Left ventricle myocardium superior (tissue), 1 donor: Measurements from ENCODE around the gene CLTC. TPM values are rescaled to one million over a fixed set of nuclear protein-coding genes. Genes with fewer than 3 reads are reported as not detected.
"Not testable (repeated sequence)": the region's sequence is repeated elsewhere in the genome, so short reads cannot be mapped to it uniquely, and the experiment has no call there.

Source experiments
- ATAC-seq: fragments of 200-7000 bp; cut with Tn5 transposase; one replicate; pipeline ENCODE4 v1.9.1; 2020; ENCODE audit warnings: mild to moderate bottlenecking, moderate library complexity
- DNase-seq: peaks from one replicate; pipeline ENCODE4 v3.0.0-alpha.2; 2020
- intact Hi-C: fragments of 100-400 bp; cut with micrococcal nuclease; formaldehyde crosslinking; loops from one replicate; pipeline ENCODE4 v1.11.0; 2022
- long read RNA-seq: library from polyadenylated mRNA; unstranded; transcript quantifications from one replicate; pipeline ENCODE4 v2.0.0, GENCODE V29; 2021
- total RNA-seq: library from RNA; stranded (reverse); fragmentation: NEBNext Ultra II Directional; extraction: Animal tissue kit (Norgen Biotek cat#: 25700); gene quantifications from one replicate; pipeline ENCODE4 v1.2.1, GENCODE V29; 2021
- donor health status: DM: no; HTN: yes; CAD: no; lungs with severe emphysema.

The CLTC gene
- total RNA-seq, result 143 TPM
- long read RNA-seq, full-length matches to known transcripts, result 12 of 87 reads
- long read RNA-seq, partial matches to known transcripts, result 35 of 87 reads
- long read RNA-seq, other reads (novel, unspliced or antisense), result 40 of 87 reads

DNA sequence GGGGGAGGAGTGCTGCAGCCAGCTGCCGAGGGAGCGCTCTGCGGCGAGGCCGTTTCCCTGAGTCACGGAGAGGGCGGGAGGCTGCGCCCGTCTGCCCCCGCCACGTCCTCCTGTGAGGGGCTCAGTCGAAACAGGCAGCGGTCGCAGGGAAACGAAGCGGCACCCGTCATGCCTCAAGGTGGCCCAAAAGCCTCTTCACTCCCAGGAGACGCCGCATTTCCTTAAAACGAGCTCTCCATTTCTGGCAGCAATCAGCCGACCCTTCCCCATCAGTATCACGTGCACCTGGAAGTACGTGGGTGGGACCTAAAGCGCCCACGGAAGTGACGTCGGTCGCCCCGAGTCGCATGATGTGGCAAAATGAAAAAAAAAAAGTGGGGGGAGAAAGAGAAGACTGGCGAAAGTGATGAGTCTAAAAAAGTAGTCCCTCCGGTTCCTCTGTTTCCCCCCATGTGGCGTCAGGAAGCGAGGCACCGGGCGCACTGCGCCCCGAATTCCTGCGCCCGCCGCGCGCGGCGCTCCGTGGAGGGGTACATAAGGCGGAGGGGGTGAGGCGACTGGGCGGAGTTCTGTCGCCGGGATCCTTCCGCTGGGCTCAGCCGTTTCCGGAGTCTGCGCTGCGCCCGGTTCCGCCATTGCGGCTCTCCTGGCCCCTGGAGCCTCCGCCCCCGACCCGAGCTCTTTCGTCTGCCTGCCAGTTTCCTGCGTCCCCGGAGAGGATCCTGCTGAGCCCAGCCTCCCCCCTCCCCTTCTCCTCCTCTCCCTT lies at the start of gene CLTC:
Gene CLTC, plus strand, starts transcription at position 598 of the 766 bp plus-strand sequence. CDS start 237 bp downstream, outside the sequence.
- intact Hi-C loops, result no loop called here
- DNase-seq, result peak; percentile 94
- peak; percentile 93 for ATAC-seq

DNA sequence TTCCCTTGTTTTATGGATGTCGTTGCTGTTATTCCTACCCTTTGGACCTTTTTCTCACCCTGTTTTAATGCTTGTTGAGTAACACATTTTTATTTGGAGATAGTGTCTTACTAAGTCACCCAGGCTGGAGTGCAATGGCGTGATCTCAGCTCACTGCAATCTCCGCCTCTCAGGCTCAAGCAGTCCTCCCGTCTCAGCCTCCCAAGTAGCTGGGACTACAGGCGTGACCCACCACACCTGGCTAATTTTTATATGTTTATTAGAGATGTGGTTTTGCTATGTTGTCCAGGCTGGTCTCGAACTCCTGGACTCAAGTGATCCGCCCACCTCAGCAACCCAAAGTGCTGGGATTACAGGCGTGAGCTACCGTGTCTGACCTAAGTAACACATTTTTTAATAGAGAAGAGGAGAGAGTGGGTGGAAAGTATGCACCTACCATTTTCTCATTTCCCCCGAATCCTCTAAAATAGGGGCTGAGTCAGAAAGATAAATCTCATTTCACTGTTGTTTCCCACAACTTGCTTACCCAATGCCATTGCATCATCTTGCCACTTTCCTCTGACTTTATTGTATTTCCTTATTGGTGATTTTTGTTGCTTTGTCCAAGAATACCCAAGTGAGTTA lies 47.3 kb upstream of the CLTC start:
- ATAC-seq (no peak), DNase-seq (no peak)
- intact Hi-C loops, result no loop called here

DNA sequence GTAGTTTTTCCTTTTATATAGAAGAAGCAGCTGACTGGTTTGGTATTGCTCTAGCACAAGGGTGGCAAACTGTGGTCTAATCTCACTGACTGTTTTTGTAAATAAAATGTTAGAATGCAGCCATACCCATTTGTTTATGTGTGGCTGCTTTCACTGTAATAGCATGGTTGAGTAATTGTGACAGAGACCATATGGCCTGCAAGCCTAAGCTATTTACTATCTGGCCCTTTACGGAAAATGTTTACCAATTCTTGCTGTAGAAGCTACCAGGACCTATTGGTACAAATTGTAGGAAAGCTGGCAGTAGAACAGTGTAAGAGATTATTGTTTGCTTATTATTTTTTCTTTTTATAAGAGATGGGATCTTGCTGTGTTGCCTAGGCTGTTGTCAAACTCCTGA lies 35.5 kb upstream of the CLTC start:
- intact Hi-C loops, DNase-seq, ATAC-seq: not testable (repeated sequence)

DNA sequence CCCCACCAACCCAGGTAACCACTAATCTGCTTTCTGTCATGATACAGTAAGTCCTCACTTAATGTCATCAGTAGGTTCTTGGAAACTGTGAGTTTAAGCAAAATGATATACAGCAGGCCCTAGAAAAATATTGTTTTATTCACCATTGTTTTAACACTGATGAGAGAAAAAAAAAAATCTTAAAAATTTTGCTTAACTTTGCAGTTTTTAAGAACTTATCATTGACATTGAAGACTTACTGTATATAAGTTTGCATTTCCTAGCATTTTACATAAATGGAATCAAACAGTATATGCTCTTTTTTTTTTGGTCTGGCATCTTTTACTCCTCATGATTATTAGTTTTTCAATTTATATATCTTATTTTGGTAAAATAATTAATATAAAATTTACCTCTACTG lies 19.5 kb upstream of the CLTC start:
- intact Hi-C loops, result no loop called here
- no peak for ATAC-seq
- no peak for DNase-seq

DNA sequence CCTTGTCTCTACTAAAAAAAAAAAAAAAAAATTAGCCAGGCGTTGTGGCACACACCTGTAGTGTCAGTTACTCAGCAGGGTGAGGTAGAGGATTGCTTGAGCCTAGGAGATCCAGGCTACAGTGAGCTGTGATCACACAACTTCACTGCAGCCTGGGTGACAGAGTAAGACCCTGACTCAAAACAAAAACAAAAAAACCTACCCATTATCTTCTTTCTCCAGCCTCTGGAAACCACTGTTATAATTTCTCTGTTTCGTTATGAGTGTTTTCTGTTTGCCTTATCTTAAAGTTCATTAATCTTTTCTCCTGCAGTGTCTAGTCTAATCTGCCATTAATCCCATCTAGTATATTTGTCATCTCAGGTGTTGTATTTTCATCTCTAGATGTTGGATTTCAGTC lies 18.6 kb upstream of the CLTC start:
- ATAC-seq, result no peak
- intact Hi-C loops, result no loop called here
- DNase-seq, result no peak

DNA sequence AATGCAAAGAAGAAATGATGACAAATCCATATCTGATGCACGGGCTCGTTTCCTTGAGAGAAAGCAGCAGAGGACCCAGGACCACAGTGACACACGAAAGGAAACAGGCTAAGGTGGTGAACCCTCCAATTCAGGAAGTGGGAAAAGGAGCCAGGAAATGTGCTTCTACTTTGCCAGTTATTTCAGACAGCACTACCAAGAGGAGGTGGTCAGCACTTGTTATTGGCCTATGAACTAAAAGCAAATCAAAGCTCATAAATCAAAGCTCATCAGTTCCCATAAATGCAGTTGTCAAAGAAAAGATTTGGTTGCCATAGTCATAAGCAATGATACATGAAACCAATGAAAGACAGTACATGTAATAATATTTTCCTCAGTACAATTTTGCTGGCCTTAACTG lies 12.6 kb upstream of the CLTC start:
- DNase-seq (no peak), ATAC-seq (no peak)
- intact Hi-C loops, result no loop called here

DNA sequence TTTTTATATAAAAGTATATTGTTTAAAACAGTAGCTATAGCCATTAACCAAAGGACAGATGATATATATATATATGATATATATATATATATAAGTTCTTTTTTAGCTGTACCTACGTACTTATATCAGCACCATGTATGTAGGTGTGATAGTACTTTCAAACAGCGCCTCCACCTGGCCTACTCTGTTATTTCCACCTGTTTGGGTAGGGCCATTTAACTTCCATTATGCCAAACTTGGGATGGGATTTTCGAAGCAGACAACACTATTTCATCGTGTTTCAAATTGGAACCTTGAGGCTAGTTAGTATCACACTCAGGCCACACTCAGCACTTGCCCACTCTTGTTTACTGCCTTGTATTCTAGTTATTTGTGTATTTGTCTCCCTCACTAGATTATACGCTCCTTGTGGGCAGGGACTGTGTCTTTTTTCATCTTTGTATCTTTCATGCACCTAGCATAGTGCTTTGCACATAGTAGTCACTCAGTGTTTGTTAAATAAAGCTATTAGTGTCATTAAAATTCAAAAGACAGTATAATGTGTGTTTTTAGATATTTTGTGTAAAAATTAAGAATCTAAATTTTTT lies 11.8 kb upstream of the CLTC start:
- ATAC-seq (no peak), DNase-seq (no peak)
- intact Hi-C loops, result no loop called here

DNA sequence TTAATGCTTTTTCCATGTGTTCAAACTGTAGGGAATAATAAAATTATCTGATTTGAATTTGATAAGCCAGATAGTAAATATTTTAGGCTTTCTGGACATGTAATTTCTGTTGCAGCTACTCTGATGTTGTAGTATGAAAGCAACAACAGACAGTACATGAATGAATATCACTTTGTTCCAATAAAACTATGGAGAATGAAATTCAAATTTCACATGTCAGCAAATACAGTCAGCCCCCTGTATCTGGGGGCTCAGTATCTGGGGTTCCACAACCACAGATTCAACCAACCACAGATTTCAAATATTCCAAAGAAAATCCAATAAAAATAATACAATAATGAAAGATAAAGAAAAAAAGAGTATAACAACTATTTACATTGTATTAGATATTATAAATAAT lies 8.2 kb upstream of the CLTC start:
- ATAC-seq (no peak), DNase-seq (no peak)
- intact Hi-C loops, result no loop called here

DNA sequence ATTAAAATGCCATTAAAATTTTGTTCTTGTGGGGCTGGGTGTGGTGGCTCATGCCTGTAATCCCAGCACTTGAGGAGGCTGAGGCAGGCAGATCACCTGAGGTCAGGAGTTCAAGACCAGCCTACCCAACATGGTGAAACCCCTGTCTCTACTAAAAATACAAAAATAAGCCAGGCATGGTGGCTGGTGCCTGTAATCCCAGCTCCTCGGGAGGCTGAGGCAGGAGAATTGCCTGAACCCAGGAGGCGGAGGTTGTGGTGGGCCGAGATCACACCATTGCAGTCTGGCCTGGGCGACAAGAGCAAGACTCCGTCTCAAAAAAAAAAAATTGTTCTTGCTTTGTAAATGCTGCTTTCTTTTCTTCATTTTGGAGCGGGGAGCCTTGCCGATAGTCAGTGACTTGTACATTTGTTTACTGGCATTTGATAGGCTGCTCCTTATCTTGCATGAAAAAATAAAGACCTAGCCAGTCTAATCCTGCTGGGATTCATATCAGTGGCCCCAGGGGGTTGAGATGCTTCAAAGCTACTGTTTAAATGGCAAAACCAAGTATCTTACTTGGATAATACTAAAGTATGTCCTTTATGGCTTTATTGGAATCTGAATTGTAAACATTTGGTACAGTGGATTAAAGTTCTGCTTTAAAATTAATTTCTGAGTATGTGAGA lies 3.3 kb upstream of the CLTC start:
- DNase-seq (no peak), ATAC-seq (no peak)
- intact Hi-C loops, result no loop called here

DNA sequence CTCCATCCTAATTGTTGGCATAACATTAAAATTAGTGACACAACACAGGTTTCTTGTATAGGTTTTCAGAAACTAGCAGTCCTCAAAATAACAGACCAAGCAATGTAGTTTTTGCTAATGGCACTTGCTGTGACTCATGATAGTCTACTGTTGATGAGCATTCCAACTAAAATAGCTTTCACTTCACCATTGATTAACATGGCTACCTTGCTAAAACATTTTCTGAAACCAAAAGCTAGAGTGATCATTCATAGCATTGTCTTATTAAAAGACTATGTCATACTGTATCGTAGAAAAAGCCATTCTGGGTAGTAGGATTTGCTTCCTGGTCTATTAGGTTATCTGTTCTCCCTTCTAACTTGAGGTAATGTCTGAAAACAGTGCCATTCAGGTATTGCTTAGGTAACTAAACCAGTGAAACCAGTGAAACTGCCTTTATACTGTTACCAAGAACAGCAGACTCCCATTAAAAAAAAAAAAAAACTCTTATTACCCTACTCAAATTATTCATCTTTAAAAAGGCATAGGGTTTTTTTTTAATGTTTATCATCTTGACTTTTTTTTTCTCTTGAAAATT lies 2.5 kb upstream of the CLTC start:
- ATAC-seq (no peak), DNase-seq (no peak)
- intact Hi-C loops, result no loop called here

DNA sequence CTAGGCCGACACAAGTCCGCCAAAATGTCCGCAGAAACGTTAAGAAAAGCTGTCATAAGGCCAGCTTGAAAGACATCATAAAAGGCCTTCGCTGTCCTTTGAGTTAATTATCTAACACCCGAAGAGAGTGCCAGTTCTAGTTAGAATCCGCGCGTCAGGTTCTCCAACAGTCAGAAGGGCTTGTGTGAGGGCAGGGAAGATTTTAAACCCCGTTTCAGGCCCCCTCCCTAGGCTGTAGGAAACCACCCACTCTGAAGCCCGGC lies 729 bp upstream of the CLTC start:
- no peak for DNase-seq
- intact Hi-C loops, result no loop called here
- no peak for ATAC-seq

DNA sequence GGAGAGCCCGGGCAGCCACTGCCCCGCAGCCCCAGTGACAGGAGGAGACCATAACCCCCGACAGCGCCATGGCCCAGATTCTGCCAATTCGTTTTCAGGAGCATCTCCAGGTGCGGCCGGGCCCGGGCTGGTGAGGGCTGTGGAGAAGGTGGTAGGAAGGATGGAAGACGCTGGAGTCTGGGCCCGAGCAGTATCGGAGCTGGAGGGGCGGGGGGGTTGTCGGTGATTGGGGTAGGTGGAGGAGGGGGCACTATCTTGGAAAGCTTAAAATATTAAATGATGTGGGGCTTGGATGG lies 317 bp downstream of the CLTC start:
- no peak for ATAC-seq
- DNase-seq, result no peak
- intact Hi-C loops, result no loop called here

DNA sequence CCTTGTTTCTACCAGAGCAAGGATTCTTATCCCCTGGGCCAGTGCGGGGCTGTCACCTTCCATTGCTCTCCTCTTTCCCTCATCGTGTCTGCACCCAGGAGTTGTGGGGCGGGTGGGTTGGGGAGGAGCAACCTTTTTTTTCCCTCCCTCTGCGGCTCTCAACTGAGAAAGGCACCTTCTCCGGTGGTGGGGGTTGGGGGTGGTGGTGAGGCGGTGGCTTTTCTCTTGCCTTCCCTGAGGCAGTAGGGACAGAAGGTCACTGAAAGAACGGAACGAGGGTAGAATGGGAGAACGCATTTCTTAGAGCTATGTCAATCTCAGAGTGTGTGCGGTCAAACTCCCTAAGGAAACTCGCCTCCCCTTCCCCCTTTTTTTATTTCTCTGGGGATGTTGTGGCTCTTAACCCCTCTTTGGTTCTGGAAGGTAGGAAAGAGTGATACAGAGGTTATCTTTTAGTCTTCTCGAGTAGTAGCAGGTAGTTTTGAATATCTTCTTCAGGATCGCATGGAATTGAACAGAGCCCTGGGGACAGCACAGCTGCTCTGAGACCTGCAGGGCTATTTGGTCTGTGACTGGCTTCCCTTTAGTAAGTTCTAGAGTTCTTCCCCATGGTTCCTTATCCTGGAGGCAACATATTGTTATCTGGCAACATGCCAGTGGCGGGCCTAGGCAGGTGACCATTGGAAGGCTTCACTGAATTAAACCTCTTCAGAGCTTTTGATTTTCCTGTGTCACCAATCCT lies 994 bp downstream of the CLTC start:
- intact Hi-C loops, result no loop called here
- DNase-seq, result no peak

DNA sequence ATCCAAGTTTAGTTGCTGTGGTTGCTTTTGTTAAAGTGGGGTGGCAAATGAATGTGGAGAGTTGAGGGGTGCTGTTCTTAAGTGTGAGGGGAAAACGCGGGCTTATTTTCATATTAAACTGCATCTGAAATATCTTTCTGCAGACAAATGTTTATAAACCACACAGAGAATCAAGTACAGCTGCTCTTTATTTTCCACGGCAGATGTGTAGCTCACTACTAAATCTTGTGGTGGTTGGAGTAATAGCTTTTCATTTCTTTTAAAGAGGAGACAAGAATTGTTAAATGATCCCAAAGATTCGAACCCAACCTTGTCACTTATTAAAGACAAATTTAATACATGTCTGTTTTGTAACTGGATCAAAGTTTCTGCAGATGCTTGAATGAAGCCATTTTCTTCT lies 2.1 kb downstream of the CLTC start:
- intact Hi-C loops, result no loop called here
- DNase-seq (no peak), ATAC-seq (no peak)

More for the DNA sequence above, 994 bp downstream of the CLTC start:
- peak; percentile 38 for ATAC-seq

DNA sequence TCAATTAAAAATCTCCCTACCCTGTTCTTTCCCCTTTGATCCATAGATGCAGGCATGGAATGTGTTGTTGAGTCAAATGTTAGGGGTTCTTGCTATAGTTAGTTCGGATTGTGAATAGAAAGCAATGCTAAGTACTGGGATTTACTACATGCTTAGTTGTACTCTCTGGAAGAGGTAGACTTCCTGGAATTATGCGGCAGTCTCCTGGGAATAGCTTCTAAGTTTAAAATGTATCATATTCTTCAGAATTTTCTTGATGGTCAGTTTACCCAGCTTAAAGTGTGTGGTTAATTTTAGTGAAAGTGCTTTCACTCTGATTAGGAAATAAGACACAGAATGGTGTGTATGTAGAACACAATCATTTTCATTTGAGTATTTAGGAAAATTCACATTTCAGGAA lies 3.5 kb downstream of the CLTC start:
- ATAC-seq, result no peak
- intact Hi-C loops, result no loop called here

DNA sequence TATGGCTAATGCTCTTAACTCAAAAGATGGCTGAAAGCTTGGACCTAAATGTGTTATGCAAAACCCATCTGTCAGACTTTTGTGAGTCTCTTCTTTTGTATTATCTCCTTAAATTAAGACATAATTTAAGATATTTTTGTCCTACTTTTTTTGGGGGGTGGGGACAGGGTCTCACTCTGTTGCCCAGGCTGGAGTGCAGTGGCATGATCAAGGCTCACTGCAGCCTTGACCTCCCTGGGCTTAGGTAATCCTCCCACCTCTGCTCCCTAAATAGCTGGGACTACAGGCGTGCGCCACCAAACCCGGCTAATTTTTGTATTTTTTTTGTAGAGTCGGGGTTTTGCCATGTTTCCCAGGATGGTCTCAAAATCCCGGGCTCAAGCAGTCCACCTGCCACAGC lies 7.1 kb downstream of the CLTC start:
- ATAC-seq (no peak), DNase-seq (no peak)
- intact Hi-C loops, result no loop called here

More for the DNA sequence above, 3.5 kb downstream of the CLTC start:
- no peak for DNase-seq

DNA sequence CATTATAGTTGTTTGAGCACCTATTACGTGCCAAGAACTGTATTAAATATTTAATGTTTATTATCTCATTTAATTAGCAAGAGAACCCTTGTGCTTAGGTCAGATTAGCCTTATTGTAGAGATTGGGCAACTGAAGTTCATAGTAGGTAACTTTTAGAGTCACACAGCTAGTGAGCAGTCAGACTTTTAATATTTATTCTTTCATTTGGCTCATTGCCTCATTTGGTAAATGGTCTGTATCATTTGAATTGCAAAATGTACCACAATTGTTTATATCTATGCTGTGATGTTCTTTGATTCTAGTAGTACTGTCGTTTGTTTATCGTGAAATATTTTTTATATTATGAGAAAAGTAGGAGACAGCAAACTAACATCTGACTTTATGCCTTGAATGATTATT lies 7.6 kb downstream of the CLTC start:
- intact Hi-C loops, result no loop called here
- DNase-seq, result no peak
- ATAC-seq, result no peak

DNA sequence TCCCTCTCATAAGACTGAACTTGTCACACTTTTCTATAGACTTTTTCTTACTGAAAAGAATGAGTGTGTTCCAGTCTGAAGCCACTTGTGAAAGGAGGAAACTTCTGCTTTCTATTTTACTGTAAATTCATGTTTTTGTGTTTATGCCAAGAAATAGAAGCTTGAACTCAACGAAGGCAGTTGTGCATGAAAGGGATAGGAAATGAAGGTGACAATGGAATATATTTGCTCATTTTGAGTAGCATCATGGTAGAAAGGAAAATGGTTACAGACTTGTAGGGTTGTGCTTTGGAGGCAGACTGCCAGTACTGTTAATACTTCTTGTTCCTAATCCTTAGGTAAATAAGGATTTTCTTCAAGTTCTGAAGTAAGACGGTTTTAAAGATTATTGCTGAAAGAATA lies 8.1 kb downstream of the CLTC start:
- ATAC-seq, result no peak
- intact Hi-C loops, result no loop called here

DNA sequence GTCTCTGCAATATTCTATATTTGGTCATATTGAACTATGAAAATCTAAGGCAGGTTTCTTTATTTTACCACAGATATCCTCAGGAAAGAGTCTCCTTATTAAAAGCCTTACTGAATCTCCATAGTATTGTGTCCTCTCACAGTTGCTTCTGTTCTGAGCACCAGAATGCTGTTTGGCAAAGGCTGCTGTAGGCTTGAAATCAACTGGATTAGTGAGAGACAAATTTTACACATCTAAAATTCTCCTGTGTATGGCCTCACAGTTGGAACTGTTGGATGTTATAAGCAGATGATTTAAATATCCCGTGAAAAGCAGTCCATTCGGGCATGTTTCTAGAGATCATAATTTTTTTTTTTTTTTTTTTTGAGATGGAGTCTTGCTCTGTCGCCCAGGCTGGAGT lies 9.5 kb downstream of the CLTC start:
- intact Hi-C loops, result no loop called here
- no peak for ATAC-seq

More for the DNA sequence above, 8.1 kb downstream of the CLTC start:
- DNase-seq, result no peak

More for the DNA sequence above, 9.5 kb downstream of the CLTC start:
- no peak for DNase-seq
